HG02588 (cell line): Measurements from ENCODE around the gene C1orf87.

ENCODE experiments used
- ATAC-seq: cut with Tn5 transposase; IDR thresholded peaks from one replicate; pipeline ENCODE4 v1.9.1; 2021; ENCODE audit warnings: mild to moderate bottlenecking, moderate library complexity; ENCODE audit not compliant: unreplicated experiment

The C1orf87 gene

DNA sequence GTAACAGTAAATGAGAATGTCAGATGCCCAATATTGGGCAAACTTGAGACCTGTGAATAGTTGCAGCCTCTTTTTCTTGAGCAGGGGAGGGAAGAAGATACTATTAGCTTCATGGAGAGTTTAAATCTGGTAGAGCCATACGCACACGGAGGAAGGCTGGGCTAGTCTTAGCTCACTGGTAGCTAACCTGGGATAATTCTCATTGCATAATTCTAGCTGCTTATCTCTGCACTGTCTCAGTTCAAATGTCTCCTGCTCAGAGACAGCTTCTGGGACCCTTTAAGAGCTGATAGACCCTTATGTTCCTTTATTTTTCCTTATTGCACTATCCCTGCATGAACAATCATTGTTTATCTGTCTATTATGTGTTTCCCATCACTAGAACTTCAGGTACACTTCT, 8.4 kb downstream of the C1orf87 start:
- no peak for ATAC-seq

- no peak for ATAC-seq
These were observed 10.0 kb downstream of the C1orf87 start for GRCh38 chr1:60063561-60063960.

DNA sequence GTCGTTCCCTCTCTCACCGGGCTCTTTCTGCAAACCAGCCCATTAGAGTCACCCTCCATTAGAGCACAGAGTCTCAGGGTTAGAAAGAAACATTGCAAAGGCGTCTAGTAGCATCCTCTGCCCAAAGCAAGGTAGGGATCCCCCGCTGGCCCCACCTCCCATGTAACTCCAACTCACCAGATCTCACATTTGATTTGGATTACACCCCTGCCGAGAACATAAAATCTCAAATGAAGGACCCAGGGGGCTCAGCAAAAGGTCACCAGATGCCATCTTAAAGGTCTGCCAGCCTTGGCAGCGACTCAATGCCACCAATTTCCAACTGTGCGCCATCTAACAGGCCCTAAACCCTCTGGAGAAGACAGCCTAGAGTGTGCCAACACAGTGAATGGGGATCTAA, 14.1 kb downstream of the C1orf87 start:
- ATAC-seq: no peak

- ATAC-seq: no peak
These were observed 18.2 kb downstream of the C1orf87 start for GRCh38 chr1:60055336-60055735.

- no peak for ATAC-seq
These were observed 19.2 kb downstream of the C1orf87 start for GRCh38 chr1:60054374-60054773.

GRCh38 chr1:60052601-60053000, 21.0 kb downstream of the C1orf87 start:
- ATAC-seq: no peak

DNA sequence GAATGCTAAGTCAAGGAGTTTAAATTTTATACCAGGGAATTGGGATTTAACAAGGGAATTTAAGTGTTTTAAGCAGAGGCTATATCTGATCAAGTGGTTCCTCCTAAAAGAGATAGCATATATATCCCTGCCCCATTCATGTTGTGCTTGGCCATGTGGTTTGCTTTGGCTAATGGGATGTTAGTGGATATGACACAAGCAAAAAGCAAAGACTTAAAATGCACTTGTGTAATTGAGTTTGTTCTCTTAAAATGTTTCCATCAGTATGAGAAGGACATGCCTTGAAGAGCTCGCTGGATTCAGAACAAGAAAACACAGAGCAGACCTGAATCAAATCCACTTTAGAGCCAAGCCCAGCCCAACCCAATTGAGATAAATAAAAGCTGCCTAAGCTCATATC, 22.4 kb downstream of the C1orf87 start:
- ATAC-seq: no peak

- no peak for ATAC-seq
These were observed 24.4 kb downstream of the C1orf87 start for GRCh38 chr1:60049188-60049587.

DNA sequence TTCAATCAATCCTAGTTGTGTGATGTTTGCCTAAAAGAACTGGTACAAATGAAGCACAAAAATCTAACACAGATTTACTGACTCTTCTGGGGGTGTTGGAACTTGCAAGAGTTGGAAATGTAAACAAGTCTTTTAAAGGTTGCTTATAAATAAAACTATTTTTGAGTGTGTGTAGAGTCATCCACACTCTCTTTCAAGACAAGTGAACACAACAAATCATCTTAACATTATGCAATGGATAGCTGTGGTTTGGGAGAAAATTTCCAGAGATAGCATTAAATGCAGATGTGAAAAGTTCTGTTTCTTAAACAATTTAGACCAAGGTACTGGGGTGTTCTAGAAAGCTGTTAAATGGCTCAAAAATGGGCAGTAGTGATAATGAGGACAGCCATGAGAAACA, 28.7 kb downstream of the C1orf87 start:
- ATAC-seq: no peak

- no peak for ATAC-seq
These were observed 31.8 kb downstream of the C1orf87 start for GRCh38 chr1:60041783-60042182.

DNA sequence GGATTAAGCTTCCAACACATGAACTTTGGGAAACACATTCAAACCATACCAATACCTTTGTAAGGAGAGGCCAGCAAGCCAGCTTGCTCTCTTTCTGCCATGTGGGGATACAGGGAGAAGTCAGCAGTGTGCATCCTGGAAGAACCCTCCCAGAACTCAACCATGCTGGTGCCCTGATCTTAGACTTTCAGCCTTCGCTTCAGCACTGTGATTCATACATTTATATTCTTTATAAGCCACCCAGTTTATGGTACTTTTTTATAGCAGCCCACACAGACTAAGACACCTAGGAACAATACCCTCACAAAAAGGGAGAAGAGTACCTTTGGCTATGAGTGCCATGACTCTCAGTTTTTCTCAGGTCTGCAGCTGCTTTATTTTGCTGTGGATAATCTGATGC, 35.9 kb downstream of the C1orf87 start:
- ATAC-seq: no peak

GRCh38 chr1:60036856-60037460, 36.6 kb downstream of the C1orf87 start:
- no peak for ATAC-seq

DNA sequence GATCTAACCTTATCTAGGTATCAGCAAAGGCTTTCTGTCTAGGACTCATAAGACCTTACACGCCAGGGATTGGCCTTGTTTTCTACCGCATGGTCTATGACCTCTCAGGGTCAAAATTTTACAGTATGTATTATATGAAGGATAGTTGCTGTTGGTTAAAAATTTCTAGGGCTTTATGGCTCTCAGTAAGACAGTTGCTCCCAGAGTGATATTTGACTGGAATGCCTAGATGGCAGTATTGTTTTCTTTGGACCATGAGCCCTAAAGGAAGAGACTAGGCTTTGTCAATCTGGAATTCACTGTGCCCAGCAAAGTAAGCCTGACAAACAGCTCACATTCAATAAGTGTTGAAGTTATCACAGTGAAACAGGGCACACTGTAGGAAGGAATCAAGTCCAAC, 37.6 kb downstream of the C1orf87 start:
- ATAC-seq: no peak

DNA sequence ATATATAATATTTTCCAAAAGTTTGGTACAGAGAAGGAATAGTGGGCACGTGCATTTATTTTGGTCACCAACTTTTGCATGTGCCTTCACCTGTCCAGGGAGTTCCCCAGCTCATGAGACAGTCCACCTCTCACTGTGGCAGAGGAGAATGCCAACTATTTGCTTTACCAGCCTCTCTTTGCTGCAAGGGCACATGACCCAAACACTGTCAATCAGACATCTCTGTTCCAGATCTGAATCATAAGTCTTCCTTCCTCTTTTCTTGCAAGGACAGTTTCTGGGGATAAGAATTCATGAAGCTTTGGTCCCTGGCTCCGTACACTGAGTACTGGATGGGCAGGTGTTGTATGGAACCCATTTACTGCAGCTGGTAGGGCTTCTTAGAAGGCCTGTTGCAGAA, 38.6 kb downstream of the C1orf87 start:
- no peak for ATAC-seq

- ATAC-seq: no peak
These were observed 40.5 kb downstream of the C1orf87 start for GRCh38 chr1:60033066-60033465.

DNA sequence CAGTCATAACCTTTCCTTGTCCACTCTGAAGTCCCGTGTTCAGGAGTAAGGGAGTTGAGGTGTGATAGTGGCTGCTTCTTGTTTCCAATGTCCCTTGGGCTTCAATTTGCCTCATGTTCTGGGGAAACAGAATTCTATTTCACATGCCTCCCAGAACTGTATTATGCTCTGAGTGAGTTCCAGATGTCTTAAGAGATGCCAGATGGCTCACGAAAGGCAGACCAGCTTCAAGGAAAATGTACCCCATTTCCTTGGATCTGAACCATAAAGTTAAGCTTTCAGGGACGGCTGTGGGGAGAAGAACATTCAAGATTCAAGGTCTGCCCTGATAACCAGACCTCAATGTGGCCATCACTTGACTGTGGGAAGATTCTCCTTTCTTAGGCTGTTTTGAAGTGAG, 42.4 kb downstream of the C1orf87 start:
- ATAC-seq: no peak

DNA sequence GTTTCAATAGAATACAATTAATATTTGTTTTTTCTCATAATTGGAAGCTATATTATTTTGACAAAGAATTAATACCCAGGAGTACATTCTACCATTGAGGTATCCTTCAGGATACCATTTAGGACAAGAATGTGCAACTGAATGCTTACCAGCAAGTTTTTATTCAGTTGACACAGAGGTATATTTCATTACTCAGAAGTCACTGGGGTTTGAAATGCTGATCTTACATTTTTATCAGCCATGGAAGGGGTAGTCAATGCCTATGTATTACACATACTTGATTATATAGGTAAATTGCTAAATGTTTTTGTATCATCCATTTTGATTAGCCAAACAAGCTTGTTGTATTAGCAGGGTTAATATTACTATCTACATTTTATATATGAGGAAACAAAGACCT, 48.0 kb downstream of the C1orf87 start:
- no peak for ATAC-seq

DNA sequence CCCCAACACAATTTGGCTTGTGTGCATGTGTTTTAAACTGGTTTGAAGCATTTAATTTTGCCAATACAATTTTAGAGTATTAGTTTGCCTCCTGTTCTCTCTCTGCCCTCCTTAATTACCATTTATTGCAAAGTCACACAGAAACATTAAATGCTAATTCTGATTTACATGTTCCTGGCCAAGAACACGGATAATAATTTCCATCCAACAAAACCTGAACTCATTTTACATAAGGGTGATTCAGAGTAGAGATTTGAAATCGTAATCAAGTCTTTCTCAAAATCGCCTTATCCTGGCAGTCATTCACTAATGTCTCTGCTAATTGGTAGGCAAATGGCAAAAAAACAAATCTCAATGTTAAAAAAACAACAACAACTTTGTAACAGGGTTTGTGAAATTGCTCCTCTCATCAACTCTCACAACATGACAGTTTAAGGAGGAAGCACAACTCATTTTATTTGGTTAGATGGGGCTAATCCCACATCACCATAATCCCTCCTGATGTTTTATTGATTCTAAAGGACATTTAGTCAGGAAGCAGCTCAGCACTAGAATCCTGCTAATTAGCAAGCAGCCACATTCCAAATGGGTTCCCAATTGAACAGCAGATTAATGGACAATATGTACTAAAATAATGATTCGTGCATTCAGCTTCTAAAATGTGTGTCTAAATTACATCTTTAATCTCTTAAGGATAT, 55.9 kb downstream of the C1orf87 start:
- ATAC-seq: no peak

- no peak for ATAC-seq
These were observed 62.9 kb downstream of the C1orf87 start for GRCh38 chr1:60010690-60011089.

GRCh38 chr1:60008500-60008899, 65.1 kb downstream of the C1orf87 start:
- ATAC-seq: no peak

- ATAC-seq: no peak
These were observed 72.9 kb downstream of the C1orf87 start for GRCh38 chr1:60000625-60001024.

GRCh38 chr1:59999746-60000145, 73.8 kb downstream of the C1orf87 start:
- no peak for ATAC-seq

- ATAC-seq: no peak
These were observed 74.6 kb downstream of the C1orf87 start for GRCh38 chr1:59999006-59999405.
